ENCODE measurements around the gene CHRNA1.

CHRNA1 gene

GRCh38 chr2:174759381-174760065 lies 4.7 kb downstream of the CHRNA1 start:
- no peak for DNase-seq

GRCh38 chr2:174756743-174757142 lies 7.5 kb downstream of the CHRNA1 start:
- DNase-seq: no peak

DNA sequence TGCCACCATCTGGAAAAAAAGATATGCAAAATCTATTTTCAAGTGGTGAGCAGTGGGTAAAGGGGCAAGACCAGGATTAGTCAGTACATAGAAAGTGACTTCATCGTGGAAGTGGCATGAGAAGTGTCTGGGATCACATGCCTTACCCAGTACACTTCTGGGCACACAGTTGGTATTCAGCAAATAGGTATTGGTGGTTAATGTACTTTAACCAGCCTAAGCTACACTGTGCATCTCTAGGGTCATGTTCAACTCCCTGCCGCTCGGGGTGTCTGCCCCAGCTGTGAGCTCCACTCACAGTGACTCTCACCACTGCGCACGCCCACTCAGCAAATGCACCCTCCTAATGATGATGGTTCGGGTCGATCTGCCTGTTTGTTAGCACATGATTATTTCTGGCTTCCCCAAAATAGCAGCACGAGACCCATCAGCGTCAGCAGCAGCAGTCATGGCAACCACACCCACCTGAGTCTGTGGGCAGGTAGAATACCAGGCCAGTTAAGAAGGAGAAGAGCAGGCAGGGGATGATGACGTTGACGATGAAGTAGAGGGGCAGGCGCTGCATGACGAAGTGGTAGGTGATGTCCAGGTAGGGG lies 11.1 kb downstream of the CHRNA1 start:
- peak; percentile 34 for DNase-seq

- peak; percentile 28 for DNase-seq
Measured at GRCh38 chr2:174752403-174753037, 11.8 kb downstream of the CHRNA1 start.

DNA sequence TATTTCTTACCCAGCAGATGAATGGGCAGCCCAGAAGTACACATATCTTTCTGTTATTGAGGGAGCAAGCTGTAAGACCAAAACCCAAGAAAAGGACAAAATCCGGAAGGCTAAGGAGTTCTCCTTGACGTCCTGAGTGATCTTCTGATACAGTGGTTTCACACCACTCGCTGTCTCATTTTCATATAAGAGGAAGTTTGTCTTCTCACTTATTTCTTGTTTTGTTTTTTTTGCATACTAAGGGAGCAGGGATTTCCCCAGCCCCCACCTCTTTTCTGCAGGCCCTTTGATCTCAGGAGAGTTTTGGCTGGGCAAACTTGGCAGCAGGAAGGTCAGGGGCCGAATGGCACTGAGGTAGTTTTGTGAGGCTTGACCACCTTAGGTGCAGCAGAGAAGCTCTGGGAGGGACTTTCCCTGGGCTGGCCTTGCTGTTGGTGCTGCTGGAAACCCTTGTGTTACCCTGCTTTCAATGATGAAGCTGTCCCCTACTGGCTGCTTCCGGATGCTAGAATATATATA lies 13.3 kb downstream of the CHRNA1 start:
- peak; percentile 50 for DNase-seq

DNA sequence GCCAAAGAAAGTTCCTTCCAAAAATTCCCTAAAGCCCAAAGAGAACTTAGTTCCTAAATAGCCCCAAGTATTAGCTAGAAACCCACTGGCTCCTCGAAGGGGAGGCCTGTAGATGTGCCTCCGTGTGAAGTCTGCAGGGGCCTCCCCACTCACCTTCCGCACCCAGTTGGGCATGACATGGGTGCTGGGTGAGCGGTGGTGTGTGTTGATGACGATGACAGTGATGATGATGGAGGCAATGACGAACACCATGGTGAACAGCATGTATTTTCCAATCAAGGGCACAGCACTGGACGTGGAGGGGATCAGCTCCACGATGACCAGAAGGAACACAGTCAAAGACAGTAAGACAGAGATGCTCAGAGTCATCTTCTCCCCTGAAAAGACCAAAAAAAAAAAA lies 14.5 kb downstream of the CHRNA1 start:
- no peak for DNase-seq

DNA sequence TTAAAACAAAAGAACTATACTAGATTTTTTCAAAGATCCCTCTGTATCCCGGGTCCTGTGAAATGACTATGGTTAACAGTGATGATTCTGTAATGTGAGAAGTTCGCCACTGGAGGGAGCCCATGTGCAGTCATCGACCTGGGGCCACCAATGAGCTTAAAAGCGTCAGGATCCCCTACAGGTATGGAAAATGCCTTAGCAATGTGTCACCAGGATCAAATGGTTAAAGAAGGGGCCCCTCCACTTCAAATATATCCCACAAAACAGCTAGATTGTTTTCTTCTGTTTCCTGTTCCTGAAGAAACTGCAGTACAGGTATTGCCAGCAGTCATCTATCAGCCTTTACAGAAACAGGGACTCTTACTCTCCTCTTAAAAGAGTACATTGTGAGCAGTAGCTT lies 15.3 kb downstream of the CHRNA1 start:
- peak; percentile 65 for DNase-seq

- DNase-seq: no peak
Measured at GRCh38 chr2:174745142-174745541, 19.1 kb downstream of the CHRNA1 start.

- DNase-seq: no peak
Measured at GRCh38 chr2:174744111-174744510, 20.2 kb downstream of the CHRNA1 start.

GRCh38 chr2:174740721-174741120 lies 23.6 kb downstream of the CHRNA1 start:
- DNase-seq: no peak

- no peak for DNase-seq
Measured at GRCh38 chr2:174738841-174739240, 25.4 kb downstream of the CHRNA1 start.

GRCh38 chr2:174731546-174731945 lies 32.7 kb downstream of the CHRNA1 start:
- no peak for DNase-seq

GRCh38 chr2:174730698-174731018 lies 33.6 kb downstream of the CHRNA1 start:
- DNase-seq: no peak

DNA sequence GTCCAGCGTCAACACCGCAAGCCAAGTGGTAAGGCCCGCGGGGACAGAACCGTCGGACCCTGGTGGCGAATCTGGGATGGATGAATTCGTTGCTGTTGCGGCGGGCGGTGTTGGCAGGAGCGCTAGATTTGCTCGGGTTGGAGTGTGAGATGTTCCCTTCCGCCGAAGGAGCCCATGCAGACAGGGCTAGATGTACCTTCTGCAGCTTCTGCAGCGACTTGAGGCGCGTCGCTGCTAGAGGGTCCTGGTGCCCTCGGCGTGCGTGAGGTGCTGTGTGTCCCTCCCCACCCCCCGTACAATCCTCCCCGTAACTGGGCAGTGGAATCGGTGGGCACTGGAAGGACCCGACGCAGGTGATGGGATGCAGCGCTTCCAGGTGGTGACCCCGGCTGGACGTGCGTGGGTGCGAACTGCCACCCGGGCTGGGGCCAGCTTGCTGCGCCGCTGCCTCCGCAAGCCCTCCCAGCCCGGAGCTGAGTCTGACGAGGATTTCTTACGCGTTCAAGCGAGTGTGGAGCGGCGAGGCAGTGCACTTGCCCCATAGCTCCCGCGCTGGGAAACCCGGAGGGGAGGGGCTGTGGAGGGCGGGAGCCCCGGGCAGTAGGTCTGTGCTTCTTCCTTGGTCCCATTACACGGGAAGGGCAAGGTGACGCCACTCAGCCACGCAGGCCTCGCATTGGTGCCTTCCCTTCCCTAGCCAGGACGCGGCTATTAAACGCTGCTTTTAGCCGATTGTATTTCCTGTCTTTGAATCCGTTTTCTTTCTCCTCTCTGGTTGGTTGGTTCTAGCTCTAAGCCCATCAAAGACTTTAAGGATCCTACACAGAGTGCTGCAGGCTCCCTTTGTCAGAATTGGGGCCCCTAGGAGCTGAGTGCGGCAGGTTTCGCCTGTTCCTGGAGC lies 34.2 kb downstream of the CHRNA1 start:
- peak; percentile 26 for DNase-seq

- no peak for DNase-seq
Measured at GRCh38 chr2:174728096-174728495, 36.2 kb downstream of the CHRNA1 start.

DNA sequence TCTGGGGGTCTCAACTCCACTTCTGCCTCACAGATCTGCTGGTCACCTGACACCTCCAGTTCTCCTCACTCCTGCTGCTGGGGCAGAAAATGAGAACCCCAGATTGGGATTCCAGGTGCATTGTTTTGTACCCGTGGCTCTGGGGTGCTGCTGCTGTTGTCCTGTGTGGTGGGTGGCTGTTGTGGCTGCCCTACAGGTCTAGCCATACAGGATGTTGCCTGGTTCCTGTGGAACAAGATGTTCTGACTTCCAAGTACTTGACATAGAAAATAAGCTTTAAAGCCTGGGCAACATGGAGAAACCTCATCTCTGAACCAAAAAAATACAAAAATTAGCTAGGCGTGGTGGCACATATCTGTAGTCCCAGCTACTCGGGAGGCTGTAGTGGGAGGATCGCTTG lies 38.1 kb downstream of the CHRNA1 start:
- DNase-seq: no peak

DNA sequence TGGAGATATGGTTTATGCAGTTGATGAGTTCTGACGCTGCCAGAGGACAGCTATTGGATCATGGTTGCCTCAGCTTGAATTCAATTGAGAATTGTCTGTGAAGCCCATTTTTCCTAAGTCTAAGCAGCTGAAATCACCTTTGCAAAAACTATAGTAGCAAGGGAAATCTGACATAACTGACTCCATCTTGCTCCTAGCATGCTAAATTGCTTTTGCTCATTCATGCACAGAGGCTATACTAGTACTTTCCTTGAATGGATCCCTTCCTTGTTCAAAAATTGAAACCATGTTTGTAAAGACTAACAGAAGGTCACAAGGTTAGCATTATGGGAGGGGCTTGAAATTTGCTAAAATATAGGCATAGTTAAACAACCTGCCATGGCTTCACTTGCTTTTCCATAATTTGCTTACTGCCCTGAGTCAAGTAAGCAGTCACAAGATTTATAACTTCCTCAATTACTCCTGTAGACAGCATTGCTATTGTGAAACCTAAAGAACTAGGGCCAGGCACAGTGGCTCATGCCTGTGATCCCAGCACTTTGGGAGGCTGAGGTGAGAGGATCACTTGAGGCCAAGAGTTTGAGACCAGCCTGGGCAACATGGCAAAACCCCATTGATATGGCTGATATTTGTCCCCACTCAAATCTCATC lies 41.2 kb downstream of the CHRNA1 start:
- DNase-seq: no peak

DNA sequence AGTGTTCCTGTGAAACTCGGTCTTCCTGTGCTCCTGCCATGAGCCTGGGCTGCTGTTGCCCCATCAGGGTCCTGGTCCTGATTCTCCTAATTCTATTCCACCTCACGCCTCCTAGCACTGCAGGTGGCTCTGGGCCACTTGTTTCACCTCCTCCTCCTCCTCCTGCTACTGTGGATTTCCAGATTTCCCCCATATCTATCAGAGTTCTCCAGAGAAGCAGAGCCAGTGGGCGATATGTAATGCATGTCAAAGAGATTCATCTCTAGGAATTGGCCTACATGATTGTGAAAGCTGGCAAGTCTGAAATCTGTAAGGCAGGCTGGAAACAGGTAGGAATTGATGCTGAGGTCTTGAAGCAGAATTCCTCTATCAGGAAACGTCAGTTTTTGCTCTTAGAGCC lies 45.3 kb downstream of the CHRNA1 start:
- DNase-seq: no peak

GRCh38 chr2:174718591-174718990 lies 45.7 kb downstream of the CHRNA1 start:
- DNase-seq: no peak

DNA sequence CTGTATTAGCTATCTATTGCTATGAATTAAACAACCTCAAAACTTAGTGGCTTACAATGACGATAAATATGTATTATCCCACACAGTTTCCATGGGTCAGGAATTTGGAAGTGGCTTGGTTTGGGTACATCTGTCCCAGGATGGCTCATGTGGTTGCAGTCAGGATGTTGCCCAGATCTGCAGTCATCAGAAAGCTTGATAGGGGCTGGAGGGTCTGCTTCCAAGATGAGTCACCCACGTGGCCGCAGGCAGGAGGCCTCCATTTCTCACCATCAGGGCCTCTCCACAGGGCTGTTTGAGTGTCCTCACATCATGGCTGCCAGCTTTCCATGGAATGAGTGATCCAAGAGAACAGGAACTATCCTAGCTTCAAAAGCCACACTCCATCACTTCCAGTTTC lies 46.4 kb downstream of the CHRNA1 start:
- DNase-seq: no peak

DNA sequence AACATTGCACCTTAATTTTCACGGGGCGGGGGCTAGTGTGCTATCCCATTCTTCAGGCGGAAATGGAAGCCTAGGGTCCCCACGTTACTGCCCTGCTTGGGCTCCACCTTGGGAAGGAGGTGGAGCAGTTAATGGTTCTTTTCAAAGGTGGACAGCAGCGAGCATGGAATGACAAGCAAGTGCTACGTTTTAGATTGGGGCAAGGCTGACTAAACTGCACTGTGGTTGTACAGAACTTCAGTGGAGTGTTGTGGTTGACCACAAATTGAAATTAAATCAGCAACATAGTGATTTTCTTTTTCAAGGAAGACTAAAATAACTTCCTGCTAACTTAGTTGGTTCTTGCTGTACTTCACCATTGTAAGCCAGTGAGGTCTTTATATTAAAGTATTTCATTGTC lies 47.0 kb downstream of the CHRNA1 start:
- DNase-seq: peak; percentile 4

GRCh38 chr2:174716785-174717184 lies 47.5 kb downstream of the CHRNA1 start:
- no peak for DNase-seq

DNA sequence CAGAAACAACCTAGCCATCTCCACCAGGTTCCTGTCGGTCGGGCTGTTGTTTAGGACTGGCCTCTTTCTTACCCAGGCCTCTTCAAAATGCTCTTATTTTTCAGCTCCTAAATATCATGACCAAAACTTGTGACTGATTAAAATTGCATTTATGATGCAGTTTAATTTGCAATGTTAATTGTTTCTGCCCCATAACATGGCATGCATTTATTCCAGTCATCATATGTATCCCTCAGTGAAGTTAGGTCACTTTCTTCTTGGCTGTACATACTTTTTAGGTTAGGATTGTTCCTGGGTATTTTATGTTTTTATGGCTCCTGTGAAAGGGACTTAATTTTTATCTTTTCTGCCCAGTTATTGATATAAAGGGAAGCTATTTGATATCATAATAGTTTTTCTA lies 50.6 kb downstream of the CHRNA1 start:
- DNase-seq: no peak
